MM.1S (cell line): ENCODE results near the gene PXT1.
A peak's percentile ranks its signal among the peaks of the same experiment; 100 is the strongest.

Experiments used
- DNase-seq: peaks from one replicate; pipeline ENCODE4 v3.0.0-alpha.2; 2015
- H2AFZ ChIP-seq: fragments of 300-600 bp; sonication (generic); 2 replicates; pipeline ENCODE4 v1.6.0; 2016; ENCODE audit warnings: antibody characterized with exemption, low read length
- H3F3A ChIP-seq: fragments of 300-600 bp; sonication (generic); 2 replicates; pipeline ENCODE4 v1.6.1; 2016; ENCODE audit warnings: mild to moderate bottlenecking, antibody characterized with exemption, low read length, moderate library complexity, mixed read lengths; ENCODE audit not compliant: insufficient read depth
- H3K27ac ChIP-seq: fragments of 300-600 bp; sonication (generic); 2 replicates; pipeline ENCODE4 v1.5.1; 2016; ENCODE audit warnings: mild to moderate bottlenecking, low read length
- H3K27me3 ChIP-seq: fragments of 300-600 bp; sonication (generic); replicated peaks from 2 replicates; pipeline ENCODE4 v1.6.0; 2016; ENCODE audit warnings: low read length; ENCODE audit not compliant: insufficient read depth
- H3K36me3 ChIP-seq: fragments of 300-600 bp; sonication (generic); replicated peaks from 2 replicates; pipeline ENCODE4 v1.6.1; 2016; ENCODE audit warnings: mild to moderate bottlenecking, low read length, mixed read lengths; ENCODE audit not compliant: insufficient read depth
- H3K4me1 ChIP-seq: fragments of 300-600 bp; sonication (generic); 2 replicates; pipeline ENCODE4 v1.6.1; 2016; ENCODE audit warnings: low read length, mixed read lengths
- H3K4me2 ChIP-seq: fragments of 300-600 bp; sonication (generic); 2 replicates; pipeline ENCODE4 v1.6.0; 2016; ENCODE audit warnings: low read depth, low read length
- H3K4me3 ChIP-seq: fragments of 300-600 bp; sonication (generic); 2 replicates; pipeline ENCODE4 v1.5.1; 2016; ENCODE audit warnings: low read length, mixed read lengths
- H3K79me2 ChIP-seq: fragments of 300-600 bp; sonication (generic); 2 replicates; pipeline ENCODE4 v1.6.1; 2016; ENCODE audit warnings: mixed run types, low read length, mixed read lengths
- H3K9ac ChIP-seq: fragments of 300-600 bp; sonication (generic); 2 replicates; pipeline ENCODE4 v1.6.1; 2016; ENCODE audit warnings: low read length, mixed read lengths
- H3K9me2 ChIP-seq: fragments of 300-600 bp; sonication (generic); replicated peaks from 2 replicates; pipeline ENCODE4 v1.6.1; 2016; ENCODE audit warnings: mild to moderate bottlenecking, low read length, mixed read lengths; ENCODE audit not compliant: insufficient read depth
- H3K9me3 ChIP-seq: fragments of 300-600 bp; sonication (generic); replicated peaks from 2 replicates; pipeline ENCODE4 v1.6.1; 2016; ENCODE audit warnings: mild to moderate bottlenecking, low read length, mixed read lengths; ENCODE audit not compliant: insufficient read depth
- H4K20me1 ChIP-seq: fragments of 300-600 bp; sonication (generic); 2 replicates; pipeline ENCODE4 v1.6.1; 2016; ENCODE audit warnings: mild to moderate bottlenecking, low read length, moderate library complexity, mixed read lengths; ENCODE audit not compliant: insufficient read depth
- CTCF ChIP-seq: fragments of 300-600 bp; sonication (generic); IDR thresholded peaks from 2 replicates; pipeline ENCODE4 v1.5.1; 2016; ENCODE audit warnings: antibody characterized with exemption, low read length, mixed read lengths
- EZH2 ChIP-seq: fragments of 300-600 bp; sonication (generic); optimal IDR thresholded peaks from 2 replicates; pipeline ENCODE3; 2017; ENCODE audit warnings: low read depth, mild to moderate bottlenecking, antibody characterized with exemption, low read length, mixed read lengths
- EZH2phosphoT487 ChIP-seq: fragments of 300-600 bp; sonication (generic); IDR thresholded peaks from 2 replicates; pipeline ENCODE4 v1.6.1; 2018; ENCODE audit warnings: antibody characterized with exemption, low read length

The PXT1 gene

GRCh38 chr6:36345681-36346466, 96.8 kb downstream of the PXT1 start:
- Histone ChIP-seq H2AFZ (no peak overlapping the region), H4K20me1 (no peaks in the 10 kb centered on the region), H3K27me3 (no peaks in the 10 kb centered on the region), H3K79me2 (no peaks in the 10 kb centered on the region), H3K4me3 (no peak overlapping the region), H3K36me3 (no peaks in the 10 kb centered on the region), H3F3A (no peaks in the 10 kb centered on the region), H3K9me3 (no peaks in the 10 kb centered on the region), H3K9me2 (no peaks in the 10 kb centered on the region), H3K4me1 (peaks cover 8% of the 10 kb centered on the region; the same call in 1 of the 2 replicates), H3K9ac (no peak overlapping the region), H3K4me2 (no peak overlapping the region), H3K27ac (no peak overlapping the region)
- no peak for TF ChIP-seq EZH2phosphoT487
- no peak for TF ChIP-seq CTCF
- no peak for TF ChIP-seq EZH2
- no peak for DNase-seq

GRCh38 chr6:36343109-36343680, 99.5 kb downstream of the PXT1 start:
- H3K9me3 ChIP-seq: no peaks in the 10 kb centered on the region
- H3K4me1 ChIP-seq: peaks cover 5% of the 10 kb centered on the region; the same call in 1 of the 2 replicates
- no peaks in the 10 kb centered on the region for H3F3A ChIP-seq
- H3K9me2 ChIP-seq: no peaks in the 10 kb centered on the region
- DNase-seq: no peak
- H3K79me2 ChIP-seq: no peaks in the 10 kb centered on the region
- no peaks in the 10 kb centered on the region for H3K36me3 ChIP-seq
- TF ChIP-seq EZH2phosphoT487 (no peak), CTCF (no peak), EZH2 (no peak)
- H3K4me3 ChIP-seq: no peak overlapping the region
- no peaks in the 10 kb centered on the region for H4K20me1 ChIP-seq
- H3K9ac ChIP-seq: no peak overlapping the region
- no peaks in the 10 kb centered on the region for H3K27me3 ChIP-seq
- H3K27ac ChIP-seq: no peak overlapping the region
- no peak overlapping the region for H3K4me2 ChIP-seq
- no peak overlapping the region for H2AFZ ChIP-seq

GRCh38 chr6:36340618-36341454, 101.8 kb downstream of the PXT1 start:
- no peaks in the 10 kb centered on the region for H3K9me2 ChIP-seq
- no peak for TF ChIP-seq EZH2
- peak; percentile 95 for TF ChIP-seq CTCF
- TF ChIP-seq EZH2phosphoT487: no peak
- DNase-seq: peak; percentile 63
- H2AFZ ChIP-seq: peak overlapping the region; percentile 84
- peak overlapping the region; percentile 82 for H3K4me2 ChIP-seq
- H3K79me2 ChIP-seq: no peaks in the 10 kb centered on the region
- H3K27ac ChIP-seq: no peak overlapping the region
- no peaks in the 10 kb centered on the region for H4K20me1 ChIP-seq
- H3K27me3 ChIP-seq: no peaks in the 10 kb centered on the region
- no peak overlapping the region for H3K9ac ChIP-seq
- no peaks in the 10 kb centered on the region for H3F3A ChIP-seq
- H3K36me3 ChIP-seq: no peaks in the 10 kb centered on the region
- H3K4me3 ChIP-seq: peak overlapping the region; percentile 39; the same call in 1 of the 2 replicates
- H3K4me1 ChIP-seq: peaks cover 16% of the 10 kb centered on the region
- H3K9me3 ChIP-seq: no peaks in the 10 kb centered on the region
